Smooth muscle cell (in vitro differentiated cells): ENCODE data around the gene ADARB2. TPM values are rescaled to one million over a fixed set of nuclear protein-coding genes. Genes with fewer than 3 reads are reported as not detected.

Source experiments
- DNase-seq: peaks from one replicate; lab custom pipeline; 2025; ENCODE audit not compliant: unreplicated experiment; lab: John Stamatoyannopoulos, UW
- H2AFZ ChIP-seq: fragments of 200-600 bp; sonication (generic); 2 replicates; pipeline ENCODE4 v1.6.0; 2016; ENCODE audit warnings: antibody characterized with exemption, low read depth, mild to moderate bottlenecking
- H3F3A ChIP-seq: fragments of 200-600 bp; sonication (generic); 2 replicates; pipeline ENCODE4 v1.6.0; 2017; ENCODE audit warnings: antibody characterized with exemption, low read depth
- H3K27ac ChIP-seq: fragments of 200-600 bp; sonication (generic); 2 replicates; pipeline ENCODE4 v1.5.1; 2016; ENCODE audit warnings: low read depth, mild to moderate bottlenecking
- H3K27me3 ChIP-seq: fragments of 200-600 bp; sonication (generic); 2 replicates; pipeline ENCODE4 v1.6.1; 2016; ENCODE audit warnings: low read depth, mild to moderate bottlenecking
- H3K36me3 ChIP-seq: fragments of 200-600 bp; sonication (generic); 2 replicates; pipeline ENCODE4 v1.5.1; 2016; ENCODE audit warnings: low read depth
- H3K4me1 ChIP-seq: fragments of 200-600 bp; sonication (generic); 2 replicates; pipeline ENCODE4 v1.5.1; 2016; ENCODE audit warnings: low read depth
- H3K4me2 ChIP-seq: fragments of 200-600 bp; sonication (generic); 2 replicates; pipeline ENCODE4 v1.6.0; 2016; ENCODE audit warnings: mild to moderate bottlenecking
- H3K4me3 ChIP-seq: fragments of 200-600 bp; sonication (generic); 2 replicates; pipeline ENCODE4 v1.5.1; 2016; ENCODE audit warnings: mild to moderate bottlenecking
- H3K79me2 ChIP-seq: fragments of 200-600 bp; sonication (generic); 2 replicates; pipeline ENCODE4 v1.6.0; 2016; ENCODE audit warnings: low read depth, mild to moderate bottlenecking
- H3K9ac ChIP-seq: fragments of 200-600 bp; sonication (generic); 2 replicates; pipeline ENCODE4 v1.6.0; 2016; ENCODE audit warnings: low read depth
- H3K9me3 ChIP-seq: fragments of 200-600 bp; sonication (generic); replicated peaks from 2 replicates; pipeline ENCODE4 v1.5.1; 2016; ENCODE audit warnings: low read depth
- H4K20me1 ChIP-seq: fragments of 200-600 bp; sonication (generic); 2 replicates; pipeline ENCODE4 v1.6.0; 2016; ENCODE audit warnings: low read depth
- CTCF ChIP-seq: fragments of 200-600 bp; sonication (generic); IDR thresholded peaks from 2 replicates; pipeline ENCODE4 v1.5.1; 2017; ENCODE audit warnings: borderline replicate concordance, mild to moderate bottlenecking, antibody characterized with exemption; ENCODE audit not compliant: insufficient read depth, poor library complexity, severe bottlenecking
- WGBS: methylation state at CpG from one replicate; pipeline ENCODE4 v1.1.7; 2016; ENCODE audit warnings: low lambda C conversion rate; 5-methylcytosine and 5-hydroxymethylcytosine counted together
- polyA plus RNA-seq: library from polyadenylated mRNA; unstranded; fragments of >200 nt; fragmentation: Nextera tagmentation; extraction: Ambion mirVana; gene quantifications from 2 replicates; pipeline ENCODE4 v1.2.1, GENCODE V29; 2016
- total RNA-seq: library from RNA; depleted of rRNA; stranded (reverse); fragments of >200 nt; gene quantifications from 2 replicates; pipeline ENCODE4 v1.2.3, GENCODE V29; 2014

Gene ADARB2
- total and polyA plus RNA-seq, 2 experiments from 2014 or later = 0.13 to 0.39 TPM

- Histone ChIP-seq H3K27me3 (peaks cover 3% of the 10 kb centered on the region), H2AFZ (no peak overlapping the region), H3K9me3 (no peaks in the 10 kb centered on the region), H3K4me3 (no peak overlapping the region), H3F3A (no peaks in the 10 kb centered on the region), H3K4me2 (no peak overlapping the region), H3K4me1 (no peaks in the 10 kb centered on the region), H3K9ac (no peak overlapping the region), H3K79me2 (no peaks in the 10 kb centered on the region), H3K27ac (no peak overlapping the region), H3K36me3 (no peaks in the 10 kb centered on the region), H4K20me1 (no peaks in the 10 kb centered on the region)
- DNase-seq = no peak
- no peak for TF ChIP-seq CTCF
- WGBS = 97% methylated on average over 15 of the region's 15 CpGs
These were observed 229.9 kb downstream of the ADARB2 start for GRCh38 chr10:1507436-1507835.

- 88% methylated on average over 8 of the region's 8 CpGs for WGBS
- no peak overlapping the region for H3K4me3 ChIP-seq
- H2AFZ ChIP-seq = no peak overlapping the region
These were observed 232.4 kb downstream of the ADARB2 start for GRCh38 chr10:1504940-1505339.

GRCh38 chr10:1504286-1504685 is 233.0 kb downstream of the ADARB2 start:
- DNase-seq = no peak
- TF ChIP-seq CTCF = no peak
- no peaks in the 10 kb centered on the region for H3K36me3 ChIP-seq
- H2AFZ ChIP-seq = no peak overlapping the region
- H3K27ac ChIP-seq = no peak overlapping the region
- no peaks in the 10 kb centered on the region for H4K20me1 ChIP-seq
- H3F3A ChIP-seq = peaks cover 6% of the 10 kb centered on the region
- no peak overlapping the region for H3K4me2 ChIP-seq
- H3K27me3 ChIP-seq = peaks cover 7% of the 10 kb centered on the region
- no peaks in the 10 kb centered on the region for H3K4me1 ChIP-seq
- no peaks in the 10 kb centered on the region for H3K79me2 ChIP-seq
- WGBS = 91% methylated on average over 15 of the region's 15 CpGs
- no peak overlapping the region for H3K9ac ChIP-seq
- no peak overlapping the region for H3K4me3 ChIP-seq
- H3K9me3 ChIP-seq = no peaks in the 10 kb centered on the region

More at GRCh38 chr10:1504940-1505339, 232.4 kb downstream of the ADARB2 start:
- H3K27ac ChIP-seq = no peak overlapping the region
- no peaks in the 10 kb centered on the region for H3K4me1 ChIP-seq
- H4K20me1 ChIP-seq = no peaks in the 10 kb centered on the region
- H3K27me3 ChIP-seq = peaks cover 7% of the 10 kb centered on the region
- H3K79me2 ChIP-seq = no peaks in the 10 kb centered on the region
- no peak overlapping the region for H3K4me2 ChIP-seq
- no peaks in the 10 kb centered on the region for H3F3A ChIP-seq
- TF ChIP-seq CTCF = no peak
- no peaks in the 10 kb centered on the region for H3K9me3 ChIP-seq
- H3K36me3 ChIP-seq = no peaks in the 10 kb centered on the region
- DNase-seq = no peak
- H3K9ac ChIP-seq = no peak overlapping the region

GRCh38 chr10:1502451-1502850 is 234.9 kb downstream of the ADARB2 start:
- peaks cover 4% of the 10 kb centered on the region for H3K9me3 ChIP-seq
- no peak overlapping the region for H3K27ac ChIP-seq
- no peaks in the 10 kb centered on the region for H3K79me2 ChIP-seq
- no peaks in the 10 kb centered on the region for H4K20me1 ChIP-seq
- peaks cover 16% of the 10 kb centered on the region for H3F3A ChIP-seq
- H3K4me3 ChIP-seq = no peak overlapping the region
- H3K4me1 ChIP-seq = no peaks in the 10 kb centered on the region
- H3K27me3 ChIP-seq = peaks cover 7% of the 10 kb centered on the region
- TF ChIP-seq CTCF = no peak
- 87% methylated on average over 5 of the region's 5 CpGs for WGBS
- H3K4me2 ChIP-seq = no peak overlapping the region
- no peak overlapping the region for H2AFZ ChIP-seq
- H3K36me3 ChIP-seq = no peaks in the 10 kb centered on the region
- no peak for DNase-seq
- no peak overlapping the region for H3K9ac ChIP-seq
